ENCODE data around the gene HCFC1. TPM values are rescaled to one million over a fixed set of nuclear protein-coding genes. Genes with fewer than 3 reads are reported as not detected.

The HCFC1 gene
- polyA plus RNA-seq, 2 of the 4 experiments (the other 2 are of a cell fraction) = 4.4 to 33.3 TPM

- no peak for ATAC-seq
- H3K4me2 ChIP-seq = no peak overlapping the region
- no peak overlapping the region for H3K27ac ChIP-seq
- ChIA-PET POLR2A (interaction anchor here (0.6 kb wide), 1 partner anchor 206 kb away, joined by 5 read pairs; no protein-coding TSS in a partner anchor), CTCF (interaction anchor here (17.9 to 25.1 kb wide), 2 partner anchors 4 to 12 kb away, joined by 363 read pairs; partner anchors contain the start of genes ARHGAP4, NAA10 and RENBP)
- DNase-seq (ENCODE audit: low read depth in 1 of 2, low spot score in 1 of 2) = no peak
- no peaks in the 10 kb centered on the region for H3K9me3 ChIP-seq
- FAIRE-seq = no peak
- no peak overlapping the region for H3K4me3 ChIP-seq
- TF ChIP-seq CHD4 (IDR thresholded peaks at IDR 0.05; ENCODE audit: borderline replicate concordance) (no peak), MYC (IDR thresholded peaks at IDR 0.05; ENCODE audit: borderline replicate concordance, low read length) (no peak), NFE2L2 (conservative IDR thresholded peaks at IDR 0.05; ENCODE audit: low read length) (no peak), RARB (CRISPR knock-in tag; IDR thresholded peaks at IDR 0.05) (no peak), FOXS1 (CRISPR knock-in tag; IDR thresholded peaks at IDR 0.05) (no peak), POLR2A (IDR thresholded peaks at IDR 0.05; ENCODE audit: low read length) (no peak), JUNB (IDR thresholded peaks at IDR 0.05) (no peak), ATOH8 (CRISPR knock-in tag; IDR thresholded peaks at IDR 0.05; ENCODE audit: low read depth) (no peak)
- TF ChIP-seq, protein P1, sequence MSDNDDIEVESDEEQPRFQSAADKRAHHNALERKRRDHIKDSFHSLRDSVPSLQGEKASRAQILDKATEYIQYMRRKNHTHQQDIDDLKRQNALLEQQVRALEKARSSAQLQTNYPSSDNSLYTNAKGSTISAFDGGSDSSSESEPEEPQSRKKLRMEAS (IDR thresholded peaks at IDR 0.05) = no peak
- TF ChIP-seq, protein P2, sequence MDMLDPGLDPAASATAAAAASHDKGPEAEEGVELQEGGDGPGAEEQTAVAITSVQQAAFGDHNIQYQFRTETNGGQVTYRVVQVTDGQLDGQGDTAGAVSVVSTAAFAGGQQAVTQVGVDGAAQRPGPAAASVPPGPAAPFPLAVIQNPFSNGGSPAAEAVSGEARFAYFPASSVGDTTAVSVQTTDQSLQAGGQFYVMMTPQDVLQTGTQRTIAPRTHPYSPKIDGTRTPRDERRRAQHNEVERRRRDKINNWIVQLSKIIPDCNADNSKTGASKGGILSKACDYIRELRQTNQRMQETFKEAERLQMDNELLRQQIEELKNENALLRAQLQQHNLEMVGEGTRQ (IDR thresholded peaks at IDR 0.05) = no peak
- H3K4me1 ChIP-seq = no peaks in the 10 kb centered on the region
- WGBS (ENCODE audit: missing lambda C conversion rate) = 80% methylated on average over 16 of the region's 23 CpGs
These were observed 30.0 kb downstream of the HCFC1 start for GRCh38 chrX:153941336-153942252.

- ChIA-PET POLR2A (interaction anchor here (0.8 to 1.2 kb wide), 2 partner anchors 10 to 11 kb away, joined by 3 read pairs; no protein-coding TSS in a partner anchor), CTCF (interaction anchor here (1.2 to 25.1 kb wide), 4 partner anchors 6 to 175 kb away, joined by 4 to 363 read pairs (median 186); partner anchors contain the start of genes ARHGAP4, NAA10, PLXNB3 and RENBP)
- H3K27ac ChIP-seq = no peak overlapping the region
- ATAC-seq (no peak), DNase-seq (ENCODE audit: low read depth in 1 of 2, low spot score in 1 of 2) (no peak), FAIRE-seq (no peak)
- H3K9me3 ChIP-seq = no peaks in the 10 kb centered on the region
- TF ChIP-seq RCOR1 (IDR thresholded peaks at IDR 0.05; ENCODE audit: low read depth, low read length) = no peak
- no peak for TF ChIP-seq FOSL2 (IDR thresholded peaks at IDR 0.05)
- TF ChIP-seq FOSL2 (CRISPR knock-in tag; IDR thresholded peaks at IDR 0.05) = no peak
- TF ChIP-seq CBX2 (IDR thresholded peaks at IDR 0.05; ENCODE audit: borderline replicate concordance, low read depth) = no peak
- TF ChIP-seq PBX3 (IDR thresholded peaks at IDR 0.05) = no peak
- TF ChIP-seq NPAS2 (CRISPR knock-in tag; IDR thresholded peaks at IDR 0.05; ENCODE audit: borderline replicate concordance) = no peak
- TF ChIP-seq, protein P3, sequence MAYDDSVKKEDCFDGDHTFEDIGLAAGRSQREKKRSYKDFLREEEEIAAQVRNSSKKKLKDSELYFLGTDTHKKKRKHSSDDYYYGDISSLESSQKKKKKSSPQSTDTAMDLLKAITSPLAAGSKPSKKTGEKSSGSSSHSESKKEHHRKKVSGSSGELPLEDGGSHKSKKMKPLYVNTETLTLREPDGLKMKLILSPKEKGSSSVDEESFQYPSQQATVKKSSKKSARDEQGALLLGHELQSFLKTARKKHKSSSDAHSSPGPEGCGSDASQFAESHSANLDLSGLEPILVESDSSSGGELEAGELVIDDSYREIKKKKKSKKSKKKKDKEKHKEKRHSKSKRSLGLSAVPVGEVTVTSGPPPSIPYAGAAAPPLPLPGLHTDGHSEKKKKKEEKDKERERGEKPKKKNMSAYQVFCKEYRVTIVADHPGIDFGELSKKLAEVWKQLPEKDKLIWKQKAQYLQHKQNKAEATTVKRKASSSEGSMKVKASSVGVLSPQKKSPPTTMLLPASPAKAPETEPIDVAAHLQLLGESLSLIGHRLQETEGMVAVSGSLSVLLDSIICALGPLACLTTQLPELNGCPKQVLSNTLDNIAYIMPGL (CRISPR knock-in tag; IDR thresholded peaks at IDR 0.05; ENCODE audit: borderline replicate concordance) = no peak
- TF ChIP-seq, protein P1 (IDR thresholded peaks at IDR 0.05) = no peak
- TF ChIP-seq RNF2 (IDR thresholded peaks at IDR 0.05; ENCODE audit: borderline replicate concordance, low read depth) = no peak
- no peak for TF ChIP-seq NFE2L2 (conservative IDR thresholded peaks at IDR 0.05; ENCODE audit: low read length)
- TF ChIP-seq SMC3 (IDR thresholded peaks at IDR 0.05) = no peak
- no peak for TF ChIP-seq ZNF302 (CRISPR knock-in tag; IDR thresholded peaks at IDR 0.05)
- WGBS (ENCODE audit: missing lambda C conversion rate) = 60% methylated on average over 7 of the region's 7 CpGs
- no peak overlapping the region for H3K4me2 ChIP-seq
- H3K4me3 ChIP-seq = no peak overlapping the region
- H3K4me1 ChIP-seq = no peaks in the 10 kb centered on the region
These were observed 32.0 kb downstream of the HCFC1 start for GRCh38 chrX:153939573-153939972.

Measured in A549 (cell line).